DND-41 (cell line): ENCODE results near the gene HDDC3.

Source experiments
- EZH2 ChIP-seq: IDR thresholded peaks from 3 replicates; pipeline ENCODE4 v1.6.1; 2012; ENCODE audit warnings: borderline replicate concordance, low read depth, mild to moderate bottlenecking, moderate library complexity, low read length, inconsistent platforms; ENCODE audit not compliant: severe bottlenecking
- TF ChIP-seq, protein P1 (sequence below): IDR thresholded peaks from 2 replicates; pipeline ENCODE4 v1.5.1; 2012; ENCODE audit warnings: borderline replicate concordance, low read length, moderate library complexity, mild to moderate bottlenecking; ENCODE audit not compliant: poor library complexity, severe bottlenecking; ENCODE audit errors: extremely low read depth

- TF ChIP-seq EZH2 = no peak
- TF ChIP-seq, protein P1, sequence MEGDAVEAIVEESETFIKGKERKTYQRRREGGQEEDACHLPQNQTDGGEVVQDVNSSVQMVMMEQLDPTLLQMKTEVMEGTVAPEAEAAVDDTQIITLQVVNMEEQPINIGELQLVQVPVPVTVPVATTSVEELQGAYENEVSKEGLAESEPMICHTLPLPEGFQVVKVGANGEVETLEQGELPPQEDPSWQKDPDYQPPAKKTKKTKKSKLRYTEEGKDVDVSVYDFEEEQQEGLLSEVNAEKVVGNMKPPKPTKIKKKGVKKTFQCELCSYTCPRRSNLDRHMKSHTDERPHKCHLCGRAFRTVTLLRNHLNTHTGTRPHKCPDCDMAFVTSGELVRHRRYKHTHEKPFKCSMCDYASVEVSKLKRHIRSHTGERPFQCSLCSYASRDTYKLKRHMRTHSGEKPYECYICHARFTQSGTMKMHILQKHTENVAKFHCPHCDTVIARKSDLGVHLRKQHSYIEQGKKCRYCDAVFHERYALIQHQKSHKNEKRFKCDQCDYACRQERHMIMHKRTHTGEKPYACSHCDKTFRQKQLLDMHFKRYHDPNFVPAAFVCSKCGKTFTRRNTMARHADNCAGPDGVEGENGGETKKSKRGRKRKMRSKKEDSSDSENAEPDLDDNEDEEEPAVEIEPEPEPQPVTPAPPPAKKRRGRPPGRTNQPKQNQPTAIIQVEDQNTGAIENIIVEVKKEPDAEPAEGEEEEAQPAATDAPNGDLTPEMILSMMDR = no peak
Observed at GRCh38 chr15:90881181-90881977, 51.0 kb downstream of the HDDC3 start.
